GM13977 (cell line): ENCODE results near the gene JUN.

Experiments used
- DNase-seq: peaks from one replicate; pipeline ENCODE4 v3.0.0; 2012; ENCODE audit warnings: low spot score
- in situ Hi-C: fragments of 300-500 bp; cut with MboI; formaldehyde crosslinking; loops from one replicate; pipeline ENCODE4 v1.12.0; 2022; ENCODE audit warnings: low sequenced_read_pairs, low pct_unique_long_range_greater_than_20kb, mixed read lengths, inconsistent platforms; ENCODE audit not compliant: unreplicated experiment
- TF ChIP-seq, protein P1 (sequence below): IDR thresholded peaks from 2 replicates; pipeline ENCODE4 v1.5.1; 2012; ENCODE audit warnings: mild to moderate bottlenecking, control low read depth; ENCODE audit not compliant: insufficient read depth; ENCODE audit errors: extremely low read depth, missing control alignments

Gene JUN

DNA sequence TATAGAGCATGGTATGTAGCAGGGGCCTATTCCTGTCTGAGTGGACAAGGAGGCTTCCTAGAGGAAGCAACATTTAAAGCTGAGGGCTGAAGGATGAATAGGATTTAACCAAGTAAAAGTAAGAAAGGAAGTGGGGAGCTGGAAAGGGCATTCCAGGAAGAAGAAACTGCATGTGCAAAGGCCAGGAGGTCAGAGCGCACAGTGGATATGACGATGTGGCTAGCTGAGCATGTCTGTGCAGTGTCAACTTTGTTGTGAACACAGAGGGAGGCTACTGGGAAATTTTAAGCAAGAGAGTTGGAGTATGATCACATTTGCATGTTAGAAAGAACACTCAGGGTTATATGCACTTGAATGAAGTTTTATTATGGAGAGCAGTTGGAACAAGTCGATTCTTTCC, 28.6 kb upstream of the JUN start:
- TF ChIP-seq, protein P1, sequence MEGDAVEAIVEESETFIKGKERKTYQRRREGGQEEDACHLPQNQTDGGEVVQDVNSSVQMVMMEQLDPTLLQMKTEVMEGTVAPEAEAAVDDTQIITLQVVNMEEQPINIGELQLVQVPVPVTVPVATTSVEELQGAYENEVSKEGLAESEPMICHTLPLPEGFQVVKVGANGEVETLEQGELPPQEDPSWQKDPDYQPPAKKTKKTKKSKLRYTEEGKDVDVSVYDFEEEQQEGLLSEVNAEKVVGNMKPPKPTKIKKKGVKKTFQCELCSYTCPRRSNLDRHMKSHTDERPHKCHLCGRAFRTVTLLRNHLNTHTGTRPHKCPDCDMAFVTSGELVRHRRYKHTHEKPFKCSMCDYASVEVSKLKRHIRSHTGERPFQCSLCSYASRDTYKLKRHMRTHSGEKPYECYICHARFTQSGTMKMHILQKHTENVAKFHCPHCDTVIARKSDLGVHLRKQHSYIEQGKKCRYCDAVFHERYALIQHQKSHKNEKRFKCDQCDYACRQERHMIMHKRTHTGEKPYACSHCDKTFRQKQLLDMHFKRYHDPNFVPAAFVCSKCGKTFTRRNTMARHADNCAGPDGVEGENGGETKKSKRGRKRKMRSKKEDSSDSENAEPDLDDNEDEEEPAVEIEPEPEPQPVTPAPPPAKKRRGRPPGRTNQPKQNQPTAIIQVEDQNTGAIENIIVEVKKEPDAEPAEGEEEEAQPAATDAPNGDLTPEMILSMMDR = no peak
- no peak for DNase-seq
- in situ Hi-C loops = loop anchor here (25.0 kb wide), 1 partner anchor 200 kb away; no protein-coding TSS in a partner anchor

DNA sequence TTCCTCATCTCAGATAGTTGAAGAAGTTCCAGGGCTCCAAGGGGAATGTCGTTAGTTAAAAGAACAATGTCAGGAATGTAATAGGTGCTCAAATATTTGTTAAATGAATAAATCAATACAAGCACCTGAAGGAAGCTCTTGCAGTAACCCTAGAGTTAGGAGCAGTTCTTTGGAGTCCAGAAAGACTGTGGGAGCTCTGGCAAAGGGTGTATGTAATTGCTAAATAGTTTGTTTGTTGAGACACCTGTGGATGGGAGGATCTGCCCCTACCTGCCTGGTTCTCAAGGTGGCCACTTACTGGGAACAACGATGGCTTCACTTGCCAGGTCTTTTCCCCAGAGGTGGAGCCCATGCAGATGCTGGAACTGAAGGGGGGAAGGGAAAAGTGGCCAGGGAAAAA, 27.5 kb upstream of the JUN start:
- in situ Hi-C loops = loop anchor here (25.0 kb wide), 1 partner anchor 201 kb away; no protein-coding TSS in a partner anchor
- TF ChIP-seq, protein P1 = no peak
- no peak for DNase-seq

DNA sequence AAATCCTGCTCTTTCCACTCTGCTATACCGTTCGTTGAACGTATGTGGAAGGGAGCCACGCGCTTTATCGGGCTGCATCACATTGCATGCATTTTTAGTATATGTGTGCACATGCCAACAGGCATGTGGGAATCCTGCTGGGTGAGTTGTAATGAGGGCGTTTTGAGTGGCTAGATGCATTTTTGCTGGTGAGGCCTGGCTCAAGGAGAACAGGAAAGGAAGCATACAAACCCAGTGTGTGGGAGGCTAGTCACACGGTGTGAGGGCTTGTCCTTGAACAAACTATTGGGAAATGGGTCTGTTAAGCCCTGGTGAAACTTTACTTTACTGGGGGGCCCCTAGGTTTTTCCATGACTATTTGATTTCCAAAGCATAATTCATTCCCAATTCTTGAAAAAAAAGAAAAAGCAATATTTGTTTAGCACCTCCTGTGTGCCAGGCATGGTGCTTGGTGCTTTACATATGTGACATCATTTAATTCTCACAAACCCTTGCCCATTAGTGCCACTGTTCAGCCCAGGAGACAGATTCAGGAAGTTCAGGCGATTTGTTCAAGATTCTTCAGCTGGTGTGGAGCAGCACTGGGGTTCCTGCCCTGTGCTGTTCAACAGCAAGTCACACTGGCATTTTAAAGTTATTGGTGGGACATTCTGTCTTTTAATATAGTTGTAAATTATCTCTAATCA, 25.6 kb upstream of the JUN start:
- no peak for DNase-seq
- in situ Hi-C loops = loop anchor here (25.0 kb wide), 1 partner anchor 203 kb away; no protein-coding TSS in a partner anchor
- TF ChIP-seq, protein P1 = no peak

DNA sequence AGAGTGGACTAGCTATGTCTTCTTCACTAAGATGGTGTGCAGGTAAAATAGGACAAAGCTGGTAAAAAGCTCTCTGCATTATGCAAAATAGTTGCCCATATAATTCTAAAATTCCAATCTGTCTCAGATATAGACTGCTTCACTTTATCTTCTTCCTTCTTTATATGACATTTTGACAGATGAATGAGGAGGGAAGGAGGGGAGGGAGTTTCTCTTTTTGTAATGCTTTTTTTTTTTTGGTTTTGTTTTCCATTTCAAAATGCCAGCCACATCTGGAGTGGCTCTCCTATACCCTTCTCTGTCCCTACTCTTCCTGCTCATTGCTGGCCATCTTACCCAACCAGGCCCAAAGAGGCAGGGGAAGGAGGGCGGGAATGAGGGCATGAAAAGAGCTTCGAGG, 24.2 kb upstream of the JUN start:
- in situ Hi-C loops = loop anchor here (25.0 kb wide), 1 partner anchor 204 kb away; no protein-coding TSS in a partner anchor
- TF ChIP-seq, protein P1 = no peak
- no peak for DNase-seq

DNA sequence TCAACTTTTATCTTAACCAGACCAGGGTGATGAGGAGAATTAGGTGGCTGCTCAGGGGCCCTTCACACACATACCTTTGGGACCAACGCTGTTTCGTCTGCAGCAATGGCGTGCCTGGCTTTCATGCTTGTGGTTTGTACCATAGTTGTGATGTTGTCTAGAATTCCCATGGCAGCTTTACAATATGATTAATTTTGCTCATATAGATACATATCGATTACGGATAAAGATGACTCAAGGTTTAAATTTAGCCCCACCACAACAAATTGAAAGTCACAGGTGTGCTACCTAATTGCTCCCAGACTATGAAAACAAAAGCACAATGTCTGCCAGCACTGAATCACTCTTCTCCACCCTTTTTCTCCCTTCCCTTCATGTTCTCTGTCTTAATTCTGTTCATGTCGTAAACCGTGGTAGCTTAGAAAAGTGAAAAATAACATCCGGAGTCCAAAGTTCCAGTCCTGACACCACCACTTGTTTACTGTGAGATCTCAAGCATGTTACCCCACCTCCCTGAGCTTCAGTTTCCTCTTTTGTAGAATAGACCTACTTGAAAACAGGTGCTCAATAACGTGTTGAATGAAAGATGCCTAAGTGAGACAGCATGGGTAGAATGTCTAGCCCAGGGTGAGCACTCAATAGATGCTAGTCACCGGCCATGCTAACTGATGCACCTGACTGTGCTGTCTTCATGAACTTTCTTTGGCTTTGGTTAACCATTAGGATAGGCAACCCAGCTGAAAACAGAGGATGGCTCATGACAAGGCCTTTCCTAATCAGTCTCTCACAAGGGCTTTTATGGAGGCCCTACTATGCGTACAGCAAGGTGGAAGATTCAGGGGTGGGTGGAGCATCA, 22.1 kb upstream of the JUN start:
- no peak for DNase-seq
- TF ChIP-seq, protein P1 = no peak
- in situ Hi-C loops = loop anchor here (25.0 kb wide), 1 partner anchor 206 kb away; no protein-coding TSS in a partner anchor

DNA sequence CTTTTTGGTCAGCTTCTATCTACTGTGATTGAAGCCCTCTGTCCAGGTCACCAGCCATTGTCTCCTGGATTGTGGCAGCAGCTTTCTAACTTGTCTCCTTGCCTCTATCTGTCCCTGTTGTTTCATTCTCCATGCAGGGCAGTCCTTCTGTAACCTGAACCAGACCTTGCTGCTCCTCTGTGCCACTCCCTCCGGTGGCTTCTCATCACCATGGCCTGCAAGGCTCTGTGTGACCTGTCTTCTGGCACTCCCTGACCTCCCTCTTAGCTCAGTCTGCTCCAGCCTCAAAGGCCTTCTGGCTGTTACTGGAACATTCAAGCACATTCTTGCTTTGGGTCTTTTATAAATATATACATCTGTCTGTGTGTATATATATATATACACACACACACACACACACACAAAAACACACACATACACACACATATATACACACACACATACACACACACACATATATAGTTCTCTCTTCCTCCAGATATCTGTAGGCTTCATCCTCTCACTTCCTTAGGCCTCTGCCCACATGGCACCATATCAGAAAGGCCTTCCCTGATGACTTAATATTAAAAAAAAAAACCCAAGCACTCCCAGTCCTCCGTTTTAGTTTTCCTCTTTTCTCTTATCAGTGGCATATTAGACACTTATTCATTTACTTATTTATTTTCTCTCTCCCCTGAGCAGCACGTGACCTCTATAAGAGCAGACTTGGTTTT, 21.2 kb upstream of the JUN start:
- TF ChIP-seq, protein P1 = no peak
- DNase-seq = no peak
- in situ Hi-C loops = loop anchor here (25.0 kb wide), 1 partner anchor 207 kb away; no protein-coding TSS in a partner anchor
